Type B pancreatic cell (in vitro differentiated cells): Measurements from ENCODE around the gene GRIK4. TPM values are rescaled to one million over a fixed set of nuclear protein-coding genes. Genes with fewer than 3 reads are reported as not detected.

Experiments
- DNase-seq: peaks from one replicate; pipeline ENCODE4 v3.0.0; 2021; ENCODE audit warnings: mixed read lengths; ENCODE audit not compliant: unreplicated experiment; ENCODE audit errors: extremely low spot score
- H3K27ac Mint-ChIP-seq: 2 replicates; pipeline ENCODE4 v1.8.0; 2021; ENCODE audit warnings: mild to moderate bottlenecking, mixed read lengths
- H3K27me3 Mint-ChIP-seq: 2 replicates; pipeline ENCODE4 v1.8.0; 2021; ENCODE audit warnings: mixed read lengths
- H3K36me3 Mint-ChIP-seq: 2 replicates; pipeline ENCODE4 v1.8.0; 2021; ENCODE audit warnings: mixed read lengths
- H3K4me1 Mint-ChIP-seq: one replicate; pipeline ENCODE4 v1.8.0; 2021; ENCODE audit warnings: mixed read lengths; ENCODE audit not compliant: unreplicated experiment
- H3K4me3 Mint-ChIP-seq: 2 replicates; pipeline ENCODE4 v1.8.0; 2021; ENCODE audit warnings: mild to moderate bottlenecking, mixed read lengths
- H3K9me3 Mint-ChIP-seq: 2 replicates; pipeline ENCODE4 v1.8.0; 2021; ENCODE audit warnings: mixed read lengths
- total RNA-seq: library from RNA; stranded (reverse); gene quantifications from 2 replicates; pipeline ENCODE4 v1.2.1, GENCODE V29; 2021; ENCODE audit warnings: low replicate concordance
- TF ChIP-seq, protein P1 (sequence below): fragments of 200-600 bp; sonication (generic); conservative IDR thresholded peaks from 2 replicates; pipeline ENCODE4 v1.5.0; 2021; ENCODE audit warnings: antibody characterized with exemption, mild to moderate bottlenecking

GRIK4 gene
- total RNA-seq, 1 donor from 2014 or later = 0.72 TPM

DNA sequence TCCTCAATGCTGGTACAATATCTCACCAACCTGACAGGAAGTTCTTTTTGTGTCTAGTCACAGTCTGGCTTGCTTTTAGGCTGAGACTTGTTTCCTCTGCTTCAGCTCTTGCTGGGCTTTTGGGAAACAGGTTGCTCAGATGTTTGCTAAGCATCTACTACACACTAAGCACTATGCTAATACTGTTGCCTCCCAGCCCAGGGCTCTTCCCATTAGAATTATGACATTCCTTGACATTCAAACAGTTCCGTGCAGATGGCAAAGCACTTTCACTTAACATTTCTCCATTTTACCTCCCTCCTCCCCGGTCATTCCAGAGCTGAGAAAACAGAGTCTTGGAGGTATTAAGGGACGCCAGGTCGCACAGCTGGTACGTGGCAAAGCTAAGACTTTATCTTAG, 311.6 kb downstream of the GRIK4 start:
- Mint-ChIP-seq H3K27ac (no peak overlapping the region), H3K36me3 (no peaks in the 10 kb centered on the region), H3K4me1 (no peaks in the 10 kb centered on the region), H3K27me3 (peaks cover 36% of the 10 kb centered on the region), H3K9me3 (no peaks in the 10 kb centered on the region), H3K4me3 (no peak overlapping the region)
- DNase-seq = no peak
- TF ChIP-seq, protein P1, sequence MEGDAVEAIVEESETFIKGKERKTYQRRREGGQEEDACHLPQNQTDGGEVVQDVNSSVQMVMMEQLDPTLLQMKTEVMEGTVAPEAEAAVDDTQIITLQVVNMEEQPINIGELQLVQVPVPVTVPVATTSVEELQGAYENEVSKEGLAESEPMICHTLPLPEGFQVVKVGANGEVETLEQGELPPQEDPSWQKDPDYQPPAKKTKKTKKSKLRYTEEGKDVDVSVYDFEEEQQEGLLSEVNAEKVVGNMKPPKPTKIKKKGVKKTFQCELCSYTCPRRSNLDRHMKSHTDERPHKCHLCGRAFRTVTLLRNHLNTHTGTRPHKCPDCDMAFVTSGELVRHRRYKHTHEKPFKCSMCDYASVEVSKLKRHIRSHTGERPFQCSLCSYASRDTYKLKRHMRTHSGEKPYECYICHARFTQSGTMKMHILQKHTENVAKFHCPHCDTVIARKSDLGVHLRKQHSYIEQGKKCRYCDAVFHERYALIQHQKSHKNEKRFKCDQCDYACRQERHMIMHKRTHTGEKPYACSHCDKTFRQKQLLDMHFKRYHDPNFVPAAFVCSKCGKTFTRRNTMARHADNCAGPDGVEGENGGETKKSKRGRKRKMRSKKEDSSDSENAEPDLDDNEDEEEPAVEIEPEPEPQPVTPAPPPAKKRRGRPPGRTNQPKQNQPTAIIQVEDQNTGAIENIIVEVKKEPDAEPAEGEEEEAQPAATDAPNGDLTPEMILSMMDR = no peak

DNA sequence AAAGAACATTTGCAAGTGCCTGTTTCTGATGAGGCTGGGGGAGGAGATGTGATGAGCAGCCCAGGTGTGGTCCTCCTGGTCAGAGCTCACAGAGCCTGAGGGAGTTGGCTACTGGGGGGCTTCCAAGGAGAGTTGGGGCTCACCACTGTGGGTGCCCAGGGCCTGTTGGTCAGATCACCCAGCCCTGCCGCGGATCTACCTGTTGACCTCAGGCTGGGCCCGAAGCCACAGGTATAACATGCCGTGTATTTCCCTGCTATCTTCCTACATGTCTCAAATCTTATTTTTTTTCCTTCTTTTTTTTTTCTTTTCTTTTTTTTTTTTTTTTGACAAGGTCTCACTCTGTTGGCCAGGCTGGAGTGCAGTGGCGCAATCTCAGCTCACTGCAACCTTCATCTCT, 312.7 kb downstream of the GRIK4 start:
- Mint-ChIP-seq H3K9me3 (no peaks in the 10 kb centered on the region), H3K4me3 (no peak overlapping the region), H3K36me3 (no peaks in the 10 kb centered on the region), H3K4me1 (no peaks in the 10 kb centered on the region), H3K27ac (no peak overlapping the region), H3K27me3 (peaks cover 32% of the 10 kb centered on the region)
- TF ChIP-seq, protein P1 = no peak
- DNase-seq = no peak

DNA sequence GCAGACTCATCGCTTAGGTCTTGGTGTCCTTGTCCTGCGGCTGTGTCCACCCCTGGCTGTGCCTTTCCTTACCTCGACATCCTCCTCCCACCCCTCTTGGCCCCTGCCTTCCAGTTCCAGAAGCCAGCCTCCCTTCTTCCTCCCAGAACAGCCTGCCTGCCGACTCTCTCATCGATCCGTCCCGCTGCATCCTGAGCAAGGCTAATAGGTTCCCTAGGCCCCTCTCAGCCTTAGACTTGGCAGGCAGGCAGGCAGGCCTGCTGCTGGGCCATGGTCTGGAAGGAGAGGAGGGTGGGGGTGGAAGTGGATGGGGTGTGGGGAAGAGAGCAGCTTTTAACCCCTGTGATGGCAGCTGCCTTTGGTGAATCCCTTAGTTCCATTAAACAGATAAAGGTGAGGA, 315.6 kb downstream of the GRIK4 start:
- TF ChIP-seq, protein P1 = no peak
- no peak overlapping the region for H3K27ac Mint-ChIP-seq
- H3K27me3 Mint-ChIP-seq = peaks cover 12% of the 10 kb centered on the region
- H3K4me3 Mint-ChIP-seq = no peak overlapping the region
- H3K36me3 Mint-ChIP-seq = no peaks in the 10 kb centered on the region
- no peaks in the 10 kb centered on the region for H3K9me3 Mint-ChIP-seq
- DNase-seq = no peak
- H3K4me1 Mint-ChIP-seq = peaks cover under 1% of the 10 kb centered on the region

DNA sequence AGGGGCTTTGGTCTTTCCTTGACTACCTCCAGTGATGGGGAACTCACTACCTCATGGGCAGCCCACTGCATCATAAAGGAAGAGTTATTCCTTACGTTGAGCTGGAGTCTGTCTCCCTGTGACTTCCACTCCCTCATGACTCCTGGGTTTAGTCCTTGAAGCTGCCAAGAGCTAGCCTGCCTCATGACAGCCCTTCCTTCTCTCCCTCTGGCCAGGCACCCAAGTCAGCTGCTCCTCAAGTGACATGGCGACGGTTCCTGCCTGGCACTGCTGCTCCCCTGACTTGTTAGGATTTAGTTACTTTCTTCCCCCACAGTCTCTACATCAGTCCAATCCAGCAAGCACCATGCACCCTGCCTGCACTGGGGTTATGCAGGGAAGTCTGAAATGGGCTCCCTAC, 316.3 kb downstream of the GRIK4 start:
- no peak overlapping the region for H3K27ac Mint-ChIP-seq
- H3K4me3 Mint-ChIP-seq = no peak overlapping the region
- H3K27me3 Mint-ChIP-seq = peaks cover 12% of the 10 kb centered on the region
- no peaks in the 10 kb centered on the region for H3K36me3 Mint-ChIP-seq
- H3K9me3 Mint-ChIP-seq = no peaks in the 10 kb centered on the region
- no peak for DNase-seq
- TF ChIP-seq, protein P1 = no peak
- H3K4me1 Mint-ChIP-seq = peaks cover 6% of the 10 kb centered on the region

DNA sequence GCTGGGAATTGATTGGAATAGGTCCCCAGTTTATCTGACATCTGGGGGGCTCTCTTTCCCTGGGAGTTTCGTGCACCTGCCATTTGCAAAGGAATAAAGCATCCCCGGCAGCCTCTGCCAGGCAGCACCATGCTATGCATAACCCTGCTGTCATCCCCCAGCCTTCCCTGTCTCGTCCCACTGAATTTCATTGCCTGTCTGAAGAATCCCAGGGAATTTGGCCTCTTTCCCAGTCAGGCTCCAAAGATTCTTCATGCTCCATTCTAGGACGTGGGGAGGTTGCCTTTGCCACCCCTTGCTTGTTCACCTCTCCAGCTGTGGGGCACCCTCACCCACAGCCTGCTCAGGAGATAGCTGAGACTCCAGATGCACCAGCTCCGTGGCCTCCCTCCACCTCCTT, 317.3 kb downstream of the GRIK4 start:
- no peaks in the 10 kb centered on the region for H3K36me3 Mint-ChIP-seq
- no peak overlapping the region for H3K4me3 Mint-ChIP-seq
- H3K9me3 Mint-ChIP-seq = no peaks in the 10 kb centered on the region
- TF ChIP-seq, protein P1 = no peak
- no peak overlapping the region for H3K27ac Mint-ChIP-seq
- DNase-seq = no peak
- H3K4me1 Mint-ChIP-seq = peaks cover 16% of the 10 kb centered on the region
- peaks cover 12% of the 10 kb centered on the region for H3K27me3 Mint-ChIP-seq

DNA sequence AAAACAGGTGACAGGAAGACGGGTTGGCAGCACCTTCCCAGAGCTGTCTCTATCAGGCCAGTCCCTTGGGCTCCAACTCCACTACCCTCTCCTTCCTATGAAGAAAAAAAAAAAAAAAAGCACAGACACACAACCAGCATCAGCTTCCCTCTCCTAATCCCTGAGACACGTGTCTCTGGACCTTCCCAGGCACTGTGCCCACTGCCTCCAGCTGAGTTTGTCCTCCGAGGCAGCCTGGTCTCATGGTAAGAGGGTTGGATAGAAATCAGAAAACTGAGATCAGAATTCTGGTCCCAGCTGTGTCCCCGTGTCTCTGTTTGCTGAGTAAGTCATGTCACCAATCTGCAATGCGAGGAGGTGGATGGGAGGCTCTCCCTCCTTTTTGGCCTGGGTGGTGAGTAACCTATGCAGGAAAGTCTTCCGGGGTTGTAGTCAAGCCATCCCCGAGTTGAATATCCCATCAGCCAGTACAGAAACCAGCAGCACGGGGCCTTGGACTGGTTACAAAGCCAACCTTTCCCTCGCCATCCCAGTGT, 318.6 kb downstream of the GRIK4 start:
- TF ChIP-seq, protein P1 = no peak
- Mint-ChIP-seq H3K4me3 (no peak overlapping the region), H3K4me1 (peaks cover 17% of the 10 kb centered on the region)

More for the DNA sequence above, 318.6 kb downstream of the GRIK4 start:
- no peak for DNase-seq
- no peaks in the 10 kb centered on the region for H3K9me3 Mint-ChIP-seq
- no peak overlapping the region for H3K27ac Mint-ChIP-seq
- H3K36me3 Mint-ChIP-seq = no peaks in the 10 kb centered on the region
- H3K27me3 Mint-ChIP-seq = peaks cover 12% of the 10 kb centered on the region
